ENCODE measurements around the gene LPCAT4.

LPCAT4 gene

GRCh38 chr15:34314491-34315490 lies 52.2 kb downstream of the LPCAT4 start:
- Mint-ChIP-seq H3K9me3 (no peaks in the 10 kb centered on the region), H3K27me3 (no peaks in the 10 kb centered on the region), H3K4me1 (peaks cover 37 to 58% of the 10 kb centered on the region in 2 donors), H3K36me3 (peaks cover 14 to 33% of the 10 kb centered on the region in 2 donors), H3K27ac (no peak overlapping the region), H3K4me3 (peak overlapping the region in 1 of 2 donors; percentile 23)
- ATAC-seq (replicated peaks) (no peak), DNase-seq (no peak)

- no peak for DNase-seq
- Mint-ChIP-seq H3K27ac (no peak overlapping the region), H3K36me3 (peaks cover 21 to 45% of the 10 kb centered on the region in 2 donors), H3K4me1 (peaks cover 31 to 52% of the 10 kb centered on the region in 2 donors), H3K4me3 (no peak overlapping the region), H3K27me3 (no peaks in the 10 kb centered on the region), H3K9me3 (no peaks in the 10 kb centered on the region)
- no peak for ATAC-seq (replicated peaks)
Measured at GRCh38 chr15:34311563-34311962, 55.4 kb downstream of the LPCAT4 start.

Data from stimulated activated naive B cell treated with anti-CD40 and anti-IgM and Interleukin-4, amounts not matched to agents 10 μg/mL and 1 μg/mL and 100 μg/mL, for 72 hours (primary cell).